ENCODE measurements around the gene PLA2G2F. TPM values are rescaled to one million over a fixed set of nuclear protein-coding genes. Genes with fewer than 3 reads are reported as not detected.

Gene PLA2G2F
- total and polyA plus RNA-seq, 9 of the 15 experiments (the other 6 are each of a cell fraction or from before 2014, with no cell fraction given), result not detected

DNA sequence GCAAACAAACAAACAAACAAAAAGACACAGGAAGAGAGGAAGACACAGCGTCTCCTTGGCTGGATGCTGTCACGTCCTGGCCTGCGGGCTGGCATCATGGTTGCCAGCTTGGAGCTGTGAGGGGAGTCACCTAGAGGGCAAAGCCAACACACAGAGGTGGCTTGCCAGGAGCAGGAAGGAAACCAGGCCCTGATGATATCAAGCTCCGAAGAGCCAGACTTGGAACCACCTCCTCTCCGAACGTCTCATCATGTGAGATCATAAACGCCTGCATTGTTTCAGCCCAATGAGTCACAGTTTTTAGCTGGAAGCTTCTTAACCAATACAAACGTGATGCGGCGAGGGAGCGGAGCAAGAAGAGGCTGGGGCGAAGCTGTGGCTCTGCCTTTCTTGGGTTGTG, 28.4 kb upstream of the PLA2G2F start:
- no peak overlapping the region for H2AFZ ChIP-seq (ENCODE audit: low read depth, low read length)
- CTCF ChIA-PET (ENCODE audit: low intra/inter-chr PET ratio), result no interaction called here
- H3K27me3 ChIP-seq (ENCODE audit: control insufficient read depth in 2 of 2, insufficient read depth in 2 of 2, low read length in 2 of 2), result peaks cover 24 to 58% of the 10 kb centered on the region in 2 experiments

More for the DNA sequence above, 28.4 kb upstream of the PLA2G2F start:
- ATAC-seq (no peak; the same call in 2 of the 3 replicates), DNase-seq (ENCODE audit: extremely low read depth in 1 of 4, low spot score in 3 of 4) (peak in 1 of 4 experiments; percentile 27), FAIRE-seq (peak; percentile 64)
- Histone ChIP-seq H3K9me1 (ENCODE audit: control insufficient read depth, insufficient read depth, low read length) (no peaks in the 10 kb centered on the region), H3K4me1 (replicated peaks in 1 of 2; ENCODE audit: control insufficient read depth in 2 of 2, insufficient read depth in 2 of 2, low read length in 2 of 2) (no peaks in the 10 kb centered on the region; a peak in 1 of 5 replicates), H3K9ac (ENCODE audit: insufficient read depth in 1 of 2, low read depth in 2 of 2, low read length in 2 of 2) (no peak overlapping the region), H3K36me3 (ENCODE audit: control insufficient read depth, insufficient read depth, low read length) (no peaks in the 10 kb centered on the region), H3K9me3 (replicated peaks; ENCODE audit: control insufficient read depth, insufficient read depth, low read depth, low read length) (no peaks in the 10 kb centered on the region), H3K27ac (ENCODE audit: extremely low read depth, low read depth, low read length) (no peak overlapping the region), H3K4me2 (ENCODE audit: insufficient read depth, low read length) (no peak overlapping the region), H4K20me1 (replicated peaks; ENCODE audit: control insufficient read depth, insufficient read depth, low read length) (peaks cover 6% of the 10 kb centered on the region; the same call in 1 of the 2 replicates), H3K79me2 (ENCODE audit: control insufficient read depth, insufficient read depth, low read length) (no peaks in the 10 kb centered on the region), H3K4me3 (no peak overlapping the region)
- POLR2A ChIA-PET, result no interaction called here
- 1% methylated on average over 12 of the region's 12 CpGs for WGBS (ENCODE audit: insufficient coverage, low coverage, missing lambda C conversion rate)
- no TSS peak for BruUV-seq (replicated peaks)
- TF ChIP-seq JUND (IDR thresholded peaks at IDR 0.05; ENCODE audit: borderline replicate concordance, low read depth, low read length), result peak; percentile 20; the same call in 1 of the 2 replicates
- TF ChIP-seq JUND (tag; IDR thresholded peaks at IDR 0.05; ENCODE audit: borderline replicate concordance, low read depth, low read length), result no peak
- 0 out of 2 replicates have a peak, but pooled peaks have one; percentile 19 for TF ChIP-seq ZNF175 (CRISPR knock-in tag; IDR thresholded peaks at IDR 0.05; ENCODE audit: low read depth)
- no peak for TF ChIP-seq ZSCAN32 (CRISPR knock-in tag; IDR thresholded peaks at IDR 0.05)
- TF ChIP-seq JUN (IDR thresholded peaks at IDR 0.05; ENCODE audit: borderline replicate concordance, low read depth, low read length), result peak; percentile 45; the same call in 1 of the 2 replicates
- TF ChIP-seq JUN (CRISPR knock-in tag; IDR thresholded peaks at IDR 0.05; ENCODE audit: borderline replicate concordance), result no peak
- TF ChIP-seq POU5F1 (IDR thresholded peaks at IDR 0.05; ENCODE audit: borderline replicate concordance, low read depth, low read length, partially characterized antibody), result no peak
- TF ChIP-seq, protein P1, sequence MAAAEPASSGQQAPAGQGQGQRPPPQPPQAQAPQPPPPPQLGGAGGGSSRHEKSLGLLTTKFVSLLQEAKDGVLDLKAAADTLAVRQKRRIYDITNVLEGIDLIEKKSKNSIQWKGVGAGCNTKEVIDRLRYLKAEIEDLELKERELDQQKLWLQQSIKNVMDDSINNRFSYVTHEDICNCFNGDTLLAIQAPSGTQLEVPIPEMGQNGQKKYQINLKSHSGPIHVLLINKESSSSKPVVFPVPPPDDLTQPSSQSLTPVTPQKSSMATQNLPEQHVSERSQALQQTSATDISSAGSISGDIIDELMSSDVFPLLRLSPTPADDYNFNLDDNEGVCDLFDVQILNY (CRISPR knock-in tag; IDR thresholded peaks at IDR 0.05), result no peak
- TF ChIP-seq FOSL1 (tag; conservative IDR thresholded peaks at IDR 0.05), result peak; percentile 77
- TF ChIP-seq BHLHE40 (IDR thresholded peaks at IDR 0.05; ENCODE audit: low read length), result peak; percentile 29; the same call in 1 of the 2 replicates
- TF ChIP-seq, protein P2, sequence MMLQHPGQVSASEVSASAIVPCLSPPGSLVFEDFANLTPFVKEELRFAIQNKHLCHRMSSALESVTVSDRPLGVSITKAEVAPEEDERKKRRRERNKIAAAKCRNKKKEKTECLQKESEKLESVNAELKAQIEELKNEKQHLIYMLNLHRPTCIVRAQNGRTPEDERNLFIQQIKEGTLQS (IDR thresholded peaks at IDR 0.05), result peak; percentile 46; the same call in 1 of the 2 replicates
- TF ChIP-seq, protein P2 (CRISPR knock-in tag; conservative IDR thresholded peaks at IDR 0.05), result no peak
- 0 out of 2 replicates have a peak, but pooled peaks have one; percentile 33 for TF ChIP-seq SOX6 (IDR thresholded peaks at IDR 0.05)
- intact Hi-C loops (cut with micrococcal nuclease) (no loop called here), in situ Hi-C loops (cut with MboI) (no loop called here)

Measured in K562 (cell line).